ENCODE data around the gene TBC1D17. TPM values are rescaled to one million over a fixed set of nuclear protein-coding genes. Genes with fewer than 3 reads are reported as not detected.

Gene TBC1D17
- total and polyA plus RNA-seq, 10 of the 15 experiments (the other 5 are each of a cell fraction or from before 2014, with no cell fraction given), result 0.42 to 20.4 (median 11.2) TPM

DNA sequence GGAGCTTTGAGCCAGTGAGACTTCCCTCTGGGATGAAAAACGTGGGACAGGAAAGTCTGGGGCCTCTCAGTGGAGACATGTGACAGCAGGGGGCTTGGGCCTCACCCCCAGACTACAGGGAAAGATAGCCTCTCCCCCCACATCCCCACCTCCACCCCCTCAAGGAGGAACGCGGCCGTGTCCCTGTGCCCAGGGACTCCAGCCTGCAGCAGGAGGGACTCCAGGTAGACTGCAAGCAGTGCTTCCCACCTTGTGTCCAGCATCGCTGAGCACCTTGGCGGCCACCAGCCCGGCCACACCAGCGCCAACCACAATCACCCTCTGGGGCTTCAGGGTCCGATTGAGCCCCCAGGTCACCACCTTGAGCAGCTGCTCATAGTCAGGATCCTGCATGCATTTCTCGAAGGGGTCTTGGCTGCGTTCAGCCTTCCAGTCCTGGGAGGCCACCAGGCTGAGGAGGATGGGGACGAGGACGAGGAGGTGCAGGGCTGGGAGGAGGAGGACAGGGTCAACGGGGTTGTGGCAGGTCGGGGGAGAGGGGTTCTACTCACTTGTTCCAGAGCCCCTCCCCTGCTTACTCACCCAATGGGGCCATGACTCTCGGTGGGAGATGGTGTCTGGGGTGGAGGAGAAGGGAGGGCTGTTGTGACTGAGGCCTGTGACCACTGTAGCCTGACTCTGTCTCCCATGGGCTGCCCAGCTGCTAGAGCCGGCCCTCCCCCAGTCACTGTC, 18.2 kb downstream of the TBC1D17 start (continued):
- TF ChIP-seq STAT3 (IDR thresholded peaks at IDR 0.05; ENCODE audit: low read depth, low read length), result no peak
- TF ChIP-seq, protein P1, sequence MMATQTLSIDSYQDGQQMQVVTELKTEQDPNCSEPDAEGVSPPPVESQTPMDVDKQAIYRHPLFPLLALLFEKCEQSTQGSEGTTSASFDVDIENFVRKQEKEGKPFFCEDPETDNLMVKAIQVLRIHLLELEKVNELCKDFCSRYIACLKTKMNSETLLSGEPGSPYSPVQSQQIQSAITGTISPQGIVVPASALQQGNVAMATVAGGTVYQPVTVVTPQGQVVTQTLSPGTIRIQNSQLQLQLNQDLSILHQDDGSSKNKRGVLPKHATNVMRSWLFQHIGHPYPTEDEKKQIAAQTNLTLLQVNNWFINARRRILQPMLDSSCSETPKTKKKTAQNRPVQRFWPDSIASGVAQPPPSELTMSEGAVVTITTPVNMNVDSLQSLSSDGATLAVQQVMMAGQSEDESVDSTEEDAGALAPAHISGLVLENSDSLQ (IDR thresholded peaks at IDR 0.05), result no peak
- 0 out of 2 replicates have a peak, but pooled peaks have one; percentile 22 for TF ChIP-seq LARP7 (IDR thresholded peaks at IDR 0.05)
- no peak for TF ChIP-seq SRF (IDR thresholded peaks at IDR 0.05; ENCODE audit: low read depth in 2 of 2, low read length in 2 of 2)
- no peak for TF ChIP-seq TARDBP (IDR thresholded peaks at IDR 0.05; ENCODE audit: borderline replicate concordance)
- TF ChIP-seq MXI1 (IDR thresholded peaks at IDR 0.05; ENCODE audit: low read depth, low read length), result no peak
- no peak for TF ChIP-seq RAD21 (IDR thresholded peaks at IDR 0.05; ENCODE audit: insufficient read depth, low read depth, low read length)
- TF ChIP-seq ZNF217 (IDR thresholded peaks at IDR 0.05), result no peak
- TF ChIP-seq ZNF274 (IDR thresholded peaks at IDR 0.05; ENCODE audit: insufficient read depth, insufficient read length), result no peak
- TF ChIP-seq HCFC1 (IDR thresholded peaks at IDR 0.05; ENCODE audit: low read length), result no peak
- no peak for TF ChIP-seq WRNIP1 (IDR thresholded peaks at IDR 0.05; ENCODE audit: borderline replicate concordance, low read depth, low read length)
- TF ChIP-seq ZNF622 (IDR thresholded peaks at IDR 0.05), result no peak
- no peak; the same call in 1 of the 2 replicates for TF ChIP-seq CHD2 (IDR thresholded peaks at IDR 0.05; ENCODE audit: borderline replicate concordance, low read depth, low read length)
- no peak for TF ChIP-seq CHD4 (IDR thresholded peaks at IDR 0.05)
- TF ChIP-seq TCF3 (IDR thresholded peaks at IDR 0.05; ENCODE audit: borderline replicate concordance, insufficient read depth, low read depth, low read length), result 0 out of 2 replicates have a peak, but pooled peaks have one; percentile 8
- TF ChIP-seq TBL1XR1 (IDR thresholded peaks at IDR 0.05; ENCODE audit: low read depth, low read length), result no peak
- TF ChIP-seq MEF2B (IDR thresholded peaks at IDR 0.05; ENCODE audit: partially characterized antibody, poor library complexity, severe bottlenecking), result no peak
- no peak for TF ChIP-seq ETV6 (conservative IDR thresholded peaks at IDR 0.05 in 1 of 2, IDR thresholded peaks at IDR 0.05 in 1 of 2; ENCODE audit: borderline replicate concordance in 1 of 2, low read depth in 1 of 2)
- TF ChIP-seq, protein P2, sequence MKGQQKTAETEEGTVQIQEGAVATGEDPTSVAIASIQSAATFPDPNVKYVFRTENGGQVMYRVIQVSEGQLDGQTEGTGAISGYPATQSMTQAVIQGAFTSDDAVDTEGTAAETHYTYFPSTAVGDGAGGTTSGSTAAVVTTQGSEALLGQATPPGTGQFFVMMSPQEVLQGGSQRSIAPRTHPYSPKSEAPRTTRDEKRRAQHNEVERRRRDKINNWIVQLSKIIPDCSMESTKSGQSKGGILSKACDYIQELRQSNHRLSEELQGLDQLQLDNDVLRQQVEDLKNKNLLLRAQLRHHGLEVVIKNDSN (IDR thresholded peaks at IDR 0.05; ENCODE audit: borderline replicate concordance, extremely low read length, insufficient read depth, low read depth, low read length), result no peak
- TF ChIP-seq, protein P3, sequence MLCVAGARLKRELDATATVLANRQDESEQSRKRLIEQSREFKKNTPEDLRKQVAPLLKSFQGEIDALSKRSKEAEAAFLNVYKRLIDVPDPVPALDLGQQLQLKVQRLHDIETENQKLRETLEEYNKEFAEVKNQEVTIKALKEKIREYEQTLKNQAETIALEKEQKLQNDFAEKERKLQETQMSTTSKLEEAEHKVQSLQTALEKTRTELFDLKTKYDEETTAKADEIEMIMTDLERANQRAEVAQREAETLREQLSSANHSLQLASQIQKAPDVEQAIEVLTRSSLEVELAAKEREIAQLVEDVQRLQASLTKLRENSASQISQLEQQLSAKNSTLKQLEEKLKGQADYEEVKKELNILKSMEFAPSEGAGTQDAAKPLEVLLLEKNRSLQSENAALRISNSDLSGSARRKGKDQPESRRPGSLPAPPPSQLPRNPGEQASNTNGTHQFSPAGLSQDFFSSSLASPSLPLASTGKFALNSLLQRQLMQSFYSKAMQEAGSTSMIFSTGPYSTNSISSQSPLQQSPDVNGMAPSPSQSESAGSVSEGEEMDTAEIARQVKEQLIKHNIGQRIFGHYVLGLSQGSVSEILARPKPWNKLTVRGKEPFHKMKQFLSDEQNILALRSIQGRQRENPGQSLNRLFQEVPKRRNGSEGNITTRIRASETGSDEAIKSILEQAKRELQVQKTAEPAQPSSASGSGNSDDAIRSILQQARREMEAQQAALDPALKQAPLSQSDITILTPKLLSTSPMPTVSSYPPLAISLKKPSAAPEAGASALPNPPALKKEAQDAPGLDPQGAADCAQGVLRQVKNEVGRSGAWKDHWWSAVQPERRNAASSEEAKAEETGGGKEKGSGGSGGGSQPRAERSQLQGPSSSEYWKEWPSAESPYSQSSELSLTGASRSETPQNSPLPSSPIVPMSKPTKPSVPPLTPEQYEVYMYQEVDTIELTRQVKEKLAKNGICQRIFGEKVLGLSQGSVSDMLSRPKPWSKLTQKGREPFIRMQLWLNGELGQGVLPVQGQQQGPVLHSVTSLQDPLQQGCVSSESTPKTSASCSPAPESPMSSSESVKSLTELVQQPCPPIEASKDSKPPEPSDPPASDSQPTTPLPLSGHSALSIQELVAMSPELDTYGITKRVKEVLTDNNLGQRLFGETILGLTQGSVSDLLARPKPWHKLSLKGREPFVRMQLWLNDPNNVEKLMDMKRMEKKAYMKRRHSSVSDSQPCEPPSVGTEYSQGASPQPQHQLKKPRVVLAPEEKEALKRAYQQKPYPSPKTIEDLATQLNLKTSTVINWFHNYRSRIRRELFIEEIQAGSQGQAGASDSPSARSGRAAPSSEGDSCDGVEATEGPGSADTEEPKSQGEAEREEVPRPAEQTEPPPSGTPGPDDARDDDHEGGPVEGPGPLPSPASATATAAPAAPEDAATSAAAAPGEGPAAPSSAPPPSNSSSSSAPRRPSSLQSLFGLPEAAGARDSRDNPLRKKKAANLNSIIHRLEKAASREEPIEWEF (IDR thresholded peaks at IDR 0.05; ENCODE audit: insufficient replicate concordance, low read depth, low read length), result no peak
- TF ChIP-seq ZNF24 (IDR thresholded peaks at IDR 0.05), result no peak
- TF ChIP-seq MYB (IDR thresholded peaks at IDR 0.05; ENCODE audit: borderline replicate concordance, low read depth, low read length), result no peak
